GM20431 (cell line): Measurements from ENCODE around the gene RNPEPL1.

ENCODE experiments used
- in situ Hi-C: fragments of 300-500 bp; cut with MseI, MboI; formaldehyde crosslinking; loops from one replicate; pipeline ENCODE4 v1.15.0; 2020; ENCODE audit warnings: low sequenced_read_pairs; ENCODE audit not compliant: unreplicated experiment

Gene RNPEPL1

GRCh38 chr2:240574386-240575100 is 6.3 kb downstream of the RNPEPL1 start:
- in situ Hi-C loops, result no loop called here

DNA sequence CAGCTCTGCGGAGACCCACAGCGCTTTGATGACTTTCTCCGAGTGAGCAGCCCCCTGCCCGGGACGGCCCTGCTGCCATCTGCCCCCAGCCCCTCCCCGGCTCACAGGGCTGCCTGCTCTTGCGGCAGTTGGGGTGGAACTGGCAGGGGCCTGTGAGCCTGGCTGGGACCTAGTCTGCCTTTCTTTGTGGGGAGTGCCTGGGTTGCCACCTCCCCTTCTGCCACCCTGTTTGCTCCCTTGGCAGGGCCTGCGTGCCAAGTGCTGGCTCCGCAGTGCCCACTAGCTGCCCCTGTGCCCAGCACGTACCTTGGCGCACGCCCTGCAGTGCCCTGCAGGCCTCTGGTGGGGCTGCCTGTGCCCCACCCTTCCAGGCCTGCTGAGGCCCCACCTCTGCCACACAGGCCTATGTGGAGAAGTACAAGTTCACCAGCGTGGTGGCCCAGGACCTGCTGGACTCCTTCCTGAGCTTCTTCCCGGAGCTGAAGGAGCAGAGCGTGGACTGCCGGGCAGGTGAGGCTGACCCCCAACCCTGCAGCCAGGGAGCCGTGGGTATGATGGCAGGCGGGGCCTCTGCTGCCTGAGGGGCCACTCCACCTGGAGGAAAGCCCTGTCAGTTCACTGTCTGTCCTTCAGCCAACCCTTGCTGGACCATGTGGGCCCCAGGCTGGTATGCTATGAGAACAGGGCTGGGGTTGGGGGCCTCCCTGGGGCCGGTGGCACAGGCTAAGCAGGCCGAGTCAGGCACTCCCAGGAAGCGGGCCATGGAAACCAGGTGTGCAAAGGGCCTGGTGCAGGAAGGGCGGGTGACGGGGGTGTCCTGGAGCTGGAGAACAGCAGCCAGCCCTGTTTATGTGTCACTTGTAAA is 7.0 kb downstream of the RNPEPL1 start:
- in situ Hi-C loops, result no loop called here

- in situ Hi-C loops, result no loop called here
Observed at GRCh38 chr2:240576036-240576435, 7.8 kb downstream of the RNPEPL1 start.

GRCh38 chr2:240576436-240577205 is 8.3 kb downstream of the RNPEPL1 start:
- in situ Hi-C loops, result no loop called here

DNA sequence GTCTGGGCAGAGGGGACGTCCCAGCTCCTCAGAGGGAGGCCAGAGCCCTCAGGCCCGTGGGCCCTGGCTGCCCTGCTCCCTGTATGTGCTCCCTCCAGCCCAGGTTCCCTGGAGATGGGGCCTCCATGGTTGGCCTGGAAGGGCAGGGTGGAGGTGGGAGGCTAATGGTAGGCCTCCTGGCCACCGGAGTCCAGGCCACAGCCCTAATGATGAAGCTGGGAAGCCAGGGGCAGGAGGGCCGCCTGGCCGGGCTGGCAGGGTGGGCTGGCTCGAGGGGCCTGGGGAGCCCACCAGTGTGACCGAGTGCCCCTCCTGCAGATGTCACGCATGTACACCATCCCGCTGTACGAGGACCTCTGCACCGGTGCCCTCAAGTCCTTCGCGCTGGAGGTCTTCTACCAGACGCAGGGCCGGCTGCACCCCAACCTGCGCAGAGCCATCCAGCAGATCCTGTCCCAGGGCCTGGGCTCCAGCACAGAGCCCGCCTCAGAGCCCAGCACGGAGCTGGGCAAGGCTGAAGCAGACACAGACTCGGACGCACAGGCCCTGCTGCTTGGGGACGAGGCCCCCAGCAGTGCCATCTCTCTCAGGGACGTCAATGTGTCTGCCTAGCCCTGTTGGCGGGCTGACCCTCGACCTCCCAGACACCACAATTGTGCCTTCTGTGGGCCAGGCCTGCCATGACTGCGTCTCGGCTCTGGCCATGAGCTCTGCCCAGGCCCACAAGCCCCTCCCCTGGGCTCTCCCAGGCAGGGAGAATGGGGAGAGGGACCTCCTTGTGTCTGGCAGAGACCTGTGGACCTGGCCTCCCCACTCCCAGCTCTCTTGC is 9.2 kb downstream of the RNPEPL1 start:
- in situ Hi-C loops, result no loop called here

DNA sequence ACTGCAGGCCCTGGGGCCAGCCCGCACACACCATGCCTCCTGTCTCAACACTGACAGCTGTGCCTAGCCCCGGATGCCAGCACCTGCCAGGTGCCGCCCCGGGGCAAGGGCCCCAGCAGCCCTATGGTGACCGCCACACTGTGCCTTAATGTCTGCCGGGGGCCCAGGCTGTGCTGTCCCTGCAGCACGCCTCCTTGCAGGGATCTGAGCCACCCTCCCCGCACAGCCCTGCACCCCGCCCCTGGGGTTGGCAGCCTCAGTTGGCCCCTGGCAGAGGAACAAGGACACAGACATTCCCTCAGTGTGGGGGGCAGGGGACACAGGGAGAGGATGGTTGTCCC is 9.8 kb downstream of the RNPEPL1 start:
- in situ Hi-C loops, result no loop called here

DNA sequence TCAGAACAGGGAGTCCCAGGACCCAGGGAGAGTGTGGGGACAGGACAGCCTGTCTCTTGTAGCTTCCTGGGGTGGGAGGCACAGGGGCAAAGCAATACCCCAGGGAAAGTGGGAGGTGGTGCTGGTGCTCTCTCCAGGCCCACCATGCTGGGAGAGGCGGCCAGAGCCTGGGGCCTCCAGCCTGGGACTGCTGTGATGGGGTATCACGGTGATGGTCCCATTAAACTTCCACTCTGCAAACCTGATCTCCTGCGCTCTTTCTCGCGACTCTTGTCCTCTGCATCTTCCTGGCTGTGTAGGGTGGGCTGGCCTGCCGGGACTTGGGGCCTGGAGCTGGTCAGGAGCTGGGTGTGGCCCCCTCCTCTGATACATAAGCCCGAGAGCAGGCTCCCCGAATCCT is 10.2 kb downstream of the RNPEPL1 start:
- in situ Hi-C loops, result no loop called here

DNA sequence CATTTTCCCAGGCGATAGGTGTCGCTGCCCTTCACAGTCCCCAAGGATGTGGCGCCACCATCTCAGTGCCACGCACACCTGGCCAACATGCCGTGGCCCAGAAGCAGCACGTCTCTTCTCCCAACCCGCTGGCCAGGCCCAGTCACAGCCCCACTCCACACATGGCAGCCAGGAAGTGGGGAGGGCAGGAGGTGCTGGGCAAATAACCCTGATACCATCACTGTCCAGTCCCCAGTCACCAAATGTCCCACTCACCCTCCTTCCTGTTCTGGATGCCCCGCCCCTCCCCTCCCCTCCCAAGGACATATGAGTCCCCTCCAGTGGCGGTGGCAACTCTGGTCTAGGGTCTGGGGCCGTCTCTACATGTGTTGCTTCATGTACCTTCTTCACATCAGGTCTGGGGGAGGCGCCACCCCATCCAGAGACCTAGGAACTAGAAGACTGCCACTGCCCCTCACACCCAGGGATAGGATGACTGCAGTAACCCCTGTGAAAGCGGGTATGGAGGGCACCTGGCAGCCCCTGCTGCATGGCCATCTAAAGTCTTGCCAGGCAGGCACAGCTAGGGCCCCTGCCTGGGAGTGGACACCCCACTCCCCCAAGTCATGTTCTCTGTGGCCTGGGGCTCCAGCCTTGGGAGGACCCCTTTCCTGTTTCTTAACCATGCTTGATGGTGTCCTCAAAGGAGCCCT is 10.9 kb downstream of the RNPEPL1 start:
- in situ Hi-C loops, result no loop called here

DNA sequence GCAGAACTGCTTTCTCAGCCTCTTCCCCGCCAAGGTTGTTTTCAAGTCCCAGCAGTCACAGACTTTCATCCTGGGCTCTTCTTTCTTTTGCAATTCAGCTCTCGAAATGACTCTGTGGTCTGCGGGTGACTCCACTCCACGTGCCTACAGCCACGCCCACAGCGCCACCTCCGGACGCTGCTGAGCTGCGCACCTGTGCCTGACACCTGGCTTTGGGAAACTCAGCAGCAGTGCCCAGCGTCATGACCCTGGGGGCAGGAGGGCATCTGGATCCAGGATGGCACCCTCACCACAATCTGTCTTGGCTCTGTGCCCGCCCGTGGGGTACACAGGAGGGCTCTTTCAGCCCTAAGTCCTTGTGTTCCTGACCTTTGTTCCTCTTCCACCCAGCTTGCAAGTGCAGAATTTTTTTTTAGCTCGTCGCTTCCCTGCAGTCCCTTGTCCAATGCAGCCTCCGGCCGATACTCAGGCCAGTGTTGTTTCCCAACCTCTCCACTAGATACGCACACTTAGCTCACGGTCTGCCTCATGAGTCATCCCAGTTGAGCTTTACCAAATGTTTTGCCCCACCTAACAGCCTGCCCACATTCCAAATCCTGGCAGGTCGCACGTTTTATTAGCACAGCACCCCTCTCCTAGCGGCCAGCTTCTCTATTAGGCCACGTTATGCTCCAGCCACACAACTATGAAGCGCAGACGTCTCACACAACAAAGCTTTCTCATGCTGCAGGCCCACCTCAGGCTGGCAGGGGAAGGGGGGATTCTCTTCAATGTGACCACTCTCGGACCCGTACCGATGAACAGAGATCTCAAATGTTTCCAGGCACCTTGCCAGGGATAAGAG is 11.7 kb downstream of the RNPEPL1 start:
- in situ Hi-C loops, result no loop called here

- in situ Hi-C loops, result no loop called here
Observed at GRCh38 chr2:240581811-240582210, 13.5 kb downstream of the RNPEPL1 start.

DNA sequence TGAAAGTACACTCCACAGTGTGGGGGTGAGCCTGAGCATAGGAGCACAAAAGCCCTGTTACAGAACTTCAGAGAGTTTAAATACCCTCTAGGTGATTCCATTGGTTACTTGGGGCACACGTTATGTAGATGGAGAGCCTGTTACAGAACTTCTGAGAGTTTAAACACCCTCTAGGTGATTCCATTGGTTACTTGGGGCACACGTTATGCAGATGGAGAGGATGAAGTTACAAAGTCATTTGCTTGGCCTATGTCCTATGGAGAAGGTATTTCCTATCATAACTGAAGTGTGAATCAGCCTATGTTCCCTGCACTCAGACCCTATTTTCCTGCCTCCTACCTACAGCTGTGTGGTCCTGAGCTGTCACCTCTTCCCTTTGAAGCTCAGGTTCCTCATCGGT is 14.5 kb downstream of the RNPEPL1 start:
- in situ Hi-C loops, result no loop called here

DNA sequence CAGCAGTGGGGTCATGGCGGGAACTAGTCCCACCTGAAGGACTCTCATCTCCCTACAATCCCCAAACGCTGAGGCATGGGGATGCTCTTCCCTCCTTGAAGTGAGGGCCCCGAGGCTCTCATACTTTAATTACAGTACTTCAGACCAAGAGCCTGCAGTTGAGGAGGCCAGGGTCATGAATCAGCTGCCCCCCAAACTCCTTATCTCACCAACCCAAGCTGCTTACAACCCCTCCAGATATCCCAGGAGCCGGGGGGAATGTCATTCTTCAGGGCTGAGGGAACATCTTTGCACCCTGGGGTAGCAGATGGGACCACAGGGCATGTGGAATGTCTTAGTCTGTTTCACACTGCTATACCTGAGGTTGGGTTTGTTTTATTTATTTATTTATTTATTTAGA is 15.5 kb downstream of the RNPEPL1 start:
- in situ Hi-C loops, result no loop called here

GRCh38 chr2:240584486-240585031 is 16.3 kb downstream of the RNPEPL1 start:
- in situ Hi-C loops, result no loop called here

DNA sequence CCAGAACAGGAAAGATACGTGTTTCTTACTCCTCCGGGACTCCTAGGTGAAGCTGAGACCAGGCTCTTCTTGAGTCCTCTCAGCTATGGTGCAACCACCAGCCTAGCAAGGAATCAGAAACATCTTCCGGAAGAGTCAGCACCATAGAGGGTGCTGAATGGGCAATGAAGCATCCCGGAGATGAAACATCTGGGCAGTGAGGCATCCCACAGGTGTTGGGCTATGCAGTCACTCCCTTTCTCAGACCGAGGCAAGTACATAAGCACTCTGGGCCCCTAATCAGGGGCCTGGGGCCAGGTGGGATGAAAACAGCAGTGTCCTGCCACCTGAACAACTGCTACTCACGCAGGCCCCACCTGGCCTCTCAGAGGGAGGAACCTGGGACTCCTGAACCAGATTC is 16.8 kb downstream of the RNPEPL1 start:
- in situ Hi-C loops, result no loop called here

GRCh38 chr2:240585681-240586197 is 17.5 kb downstream of the RNPEPL1 start:
- in situ Hi-C loops, result no loop called here

- in situ Hi-C loops, result no loop called here
Observed at GRCh38 chr2:240586198-240586918, 18.1 kb downstream of the RNPEPL1 start, which contains the start of gene CAPN10. CAPN10 (plus strand) TSS chr2:240586734; CDS start chr2:240586912, 178 bp downstream.
